ENCODE measurements around the gene ARHGAP31.
"Not testable (repeated sequence)": the region's sequence is repeated elsewhere in the genome, so short reads cannot be mapped to it uniquely, and the experiment has no call there.

ARHGAP31 gene, protein sequence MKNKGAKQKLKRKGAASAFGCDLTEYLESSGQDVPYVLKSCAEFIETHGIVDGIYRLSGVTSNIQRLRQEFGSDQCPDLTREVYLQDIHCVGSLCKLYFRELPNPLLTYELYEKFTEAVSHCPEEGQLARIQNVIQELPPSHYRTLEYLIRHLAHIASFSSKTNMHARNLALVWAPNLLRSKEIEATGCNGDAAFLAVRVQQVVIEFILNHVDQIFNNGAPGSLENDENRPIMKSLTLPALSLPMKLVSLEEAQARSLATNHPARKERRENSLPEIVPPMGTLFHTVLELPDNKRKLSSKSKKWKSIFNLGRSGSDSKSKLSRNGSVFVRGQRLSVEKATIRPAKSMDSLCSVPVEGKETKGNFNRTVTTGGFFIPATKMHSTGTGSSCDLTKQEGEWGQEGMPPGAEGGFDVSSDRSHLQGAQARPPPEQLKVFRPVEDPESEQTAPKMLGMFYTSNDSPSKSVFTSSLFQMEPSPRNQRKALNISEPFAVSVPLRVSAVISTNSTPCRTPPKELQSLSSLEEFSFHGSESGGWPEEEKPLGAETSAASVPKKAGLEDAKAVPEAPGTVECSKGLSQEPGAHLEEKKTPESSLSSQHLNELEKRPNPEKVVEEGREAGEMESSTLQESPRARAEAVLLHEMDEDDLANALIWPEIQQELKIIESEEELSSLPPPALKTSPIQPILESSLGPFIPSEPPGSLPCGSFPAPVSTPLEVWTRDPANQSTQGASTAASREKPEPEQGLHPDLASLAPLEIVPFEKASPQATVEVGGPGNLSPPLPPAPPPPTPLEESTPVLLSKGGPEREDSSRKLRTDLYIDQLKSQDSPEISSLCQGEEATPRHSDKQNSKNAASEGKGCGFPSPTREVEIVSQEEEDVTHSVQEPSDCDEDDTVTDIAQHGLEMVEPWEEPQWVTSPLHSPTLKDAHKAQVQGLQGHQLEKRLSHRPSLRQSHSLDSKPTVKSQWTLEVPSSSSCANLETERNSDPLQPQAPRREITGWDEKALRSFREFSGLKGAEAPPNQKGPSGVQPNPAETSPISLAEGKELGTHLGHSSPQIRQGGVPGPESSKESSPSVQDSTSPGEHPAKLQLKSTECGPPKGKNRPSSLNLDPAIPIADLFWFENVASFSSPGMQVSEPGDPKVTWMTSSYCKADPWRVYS (N-terminal part only)

DNA sequence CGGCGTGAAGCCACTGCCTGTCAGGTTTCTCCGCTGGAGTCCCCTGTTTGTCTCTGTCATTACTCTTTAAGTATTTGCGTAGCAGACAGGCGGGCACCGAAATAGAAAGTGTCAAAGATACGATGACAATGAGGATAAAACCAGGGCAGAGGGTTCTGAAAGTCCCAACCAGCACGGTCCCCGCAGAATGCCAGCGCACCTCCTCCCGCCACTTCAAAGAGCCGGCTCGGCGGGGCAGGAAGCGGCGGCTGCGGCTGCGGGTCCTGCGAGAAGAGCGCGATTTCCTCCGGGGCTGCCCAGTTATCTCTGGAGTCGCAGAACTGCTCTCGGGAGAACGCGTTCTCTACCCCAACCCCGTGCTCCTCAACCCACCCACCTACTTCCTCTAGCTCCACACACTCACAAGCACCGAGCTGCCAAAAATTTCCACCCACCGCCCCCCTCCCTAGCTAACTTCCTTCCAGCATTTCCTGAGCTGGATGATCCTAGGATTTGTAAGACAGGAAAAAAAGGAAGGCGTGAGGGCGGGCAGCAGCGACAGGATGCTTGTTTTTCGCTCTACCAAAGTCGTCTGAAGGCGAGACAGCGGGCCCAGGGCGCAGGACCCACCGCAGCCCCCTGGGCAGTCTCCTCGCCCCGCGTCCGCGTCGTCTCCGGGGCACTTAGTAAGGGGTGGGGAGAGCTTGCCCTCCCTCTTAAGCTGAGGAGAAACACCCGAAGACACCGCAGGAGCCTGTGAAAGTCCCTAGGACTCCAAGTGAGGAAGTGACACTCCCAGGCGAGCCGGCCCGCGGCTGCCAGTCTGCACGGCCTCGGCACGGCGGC lies at the start of gene ARHGAP31:
TSS of gene ARHGAP31 (plus strand) at position 513 of the 825 bp plus-strand sequence. CDS start 522 bp downstream, outside the sequence.
- H3K4me1 ChIP-seq (ENCODE audit: control insufficient read depth in 1 of 2, insufficient read depth in 2 of 2, low read length in 2 of 2) = peaks cover 0 to 32% of the 10 kb centered on the region in 2 donors

GRCh38 chr3:119245778-119246177 lies 48.4 kb upstream of the ARHGAP31 start:
- Histone ChIP-seq H3K4me3 (ENCODE audit: low read depth in 1 of 2, low read length in 2 of 2) (no peak overlapping the region), H3K9me3 (ENCODE audit: control insufficient read depth in 1 of 2, low read length in 2 of 2) (no peaks in the 10 kb centered on the region), H3K36me3 (ENCODE audit: control insufficient read depth in 1 of 2, insufficient read depth in 2 of 2, low read length in 2 of 2) (no peaks in the 10 kb centered on the region), H3K4me1 (ENCODE audit: control insufficient read depth in 1 of 2, insufficient read depth in 2 of 2, low read length in 2 of 2) (no peaks in the 10 kb centered on the region), H3K27me3 (ENCODE audit: low read depth, low read length) (no peaks in the 10 kb centered on the region), H3K27ac (ENCODE audit: low read length) (no peak overlapping the region)

More for the DNA sequence above, at the start of gene ARHGAP31:
- no peaks in the 10 kb centered on the region for H3K9me3 ChIP-seq (ENCODE audit: control insufficient read depth in 1 of 2, low read length in 2 of 2)
- peak within 1 kb of the TSS; percentile 79 to 85 for H3K4me3 ChIP-seq (ENCODE audit: low read depth in 1 of 2, low read length in 2 of 2)
- H3K27me3 ChIP-seq (ENCODE audit: low read depth, low read length) = no peaks in the 10 kb centered on the region
- peaks cover 0 to 8% of the 10 kb centered on the region in 2 donors for H3K36me3 ChIP-seq (ENCODE audit: control insufficient read depth in 1 of 2, insufficient read depth in 2 of 2, low read length in 2 of 2)
- H3K27ac ChIP-seq (ENCODE audit: low read length) = peak within 1 kb of the TSS; percentile 73

DNA sequence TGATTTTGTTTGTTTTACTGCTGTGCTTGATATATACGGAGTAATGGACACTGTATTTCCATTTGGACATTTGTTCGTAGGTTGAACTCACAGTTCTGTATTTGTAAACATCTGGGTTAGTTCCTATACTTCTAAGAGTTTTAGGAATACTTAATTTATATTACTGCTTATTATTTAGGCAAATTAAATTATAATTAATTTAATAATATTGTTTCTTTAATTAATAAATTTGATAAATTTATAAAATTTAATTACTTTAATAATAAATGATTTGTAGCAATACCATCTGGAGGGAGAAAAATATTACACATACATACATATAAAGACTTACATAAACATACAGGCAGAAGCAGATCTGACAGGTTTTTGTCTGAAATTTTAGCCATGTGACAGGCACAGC lies 39.0 kb upstream of the ARHGAP31 start:
- no peak overlapping the region for H3K4me3 ChIP-seq (ENCODE audit: low read depth in 1 of 2, low read length in 2 of 2)
- no peaks in the 10 kb centered on the region for H3K27me3 ChIP-seq (ENCODE audit: low read depth, low read length)
- no peaks in the 10 kb centered on the region for H3K36me3 ChIP-seq (ENCODE audit: control insufficient read depth in 1 of 2, insufficient read depth in 2 of 2, low read length in 2 of 2)
- peaks cover 0 to 8% of the 10 kb centered on the region in 2 donors for H3K4me1 ChIP-seq (ENCODE audit: control insufficient read depth in 1 of 2, insufficient read depth in 2 of 2, low read length in 2 of 2)
- H3K27ac ChIP-seq (ENCODE audit: low read length) = no peak overlapping the region
- no peaks in the 10 kb centered on the region for H3K9me3 ChIP-seq (ENCODE audit: control insufficient read depth in 1 of 2, low read length in 2 of 2)

DNA sequence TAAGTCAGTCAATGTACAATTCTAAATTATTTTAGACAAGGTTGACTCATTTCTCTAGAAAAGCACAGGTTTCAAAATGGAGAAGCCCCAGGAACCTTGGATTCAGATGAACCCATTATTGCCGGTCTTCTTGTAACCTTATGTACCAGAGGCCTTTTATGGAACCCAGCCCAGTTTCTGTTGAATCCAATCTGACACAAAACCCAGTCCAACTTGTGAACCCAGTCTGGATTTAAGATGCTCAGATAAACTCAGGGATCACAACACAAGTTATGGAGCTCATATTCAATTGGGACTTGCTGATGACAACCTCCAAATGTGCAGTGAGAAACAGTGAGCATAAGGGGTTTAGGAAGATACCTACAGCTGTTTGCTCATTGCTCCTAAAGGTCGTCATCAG lies 37.1 kb upstream of the ARHGAP31 start:
- H3K9me3 ChIP-seq (ENCODE audit: control insufficient read depth in 1 of 2, low read length in 2 of 2) = no peaks in the 10 kb centered on the region
- H3K27ac ChIP-seq (ENCODE audit: low read length) = no peak overlapping the region

DNA sequence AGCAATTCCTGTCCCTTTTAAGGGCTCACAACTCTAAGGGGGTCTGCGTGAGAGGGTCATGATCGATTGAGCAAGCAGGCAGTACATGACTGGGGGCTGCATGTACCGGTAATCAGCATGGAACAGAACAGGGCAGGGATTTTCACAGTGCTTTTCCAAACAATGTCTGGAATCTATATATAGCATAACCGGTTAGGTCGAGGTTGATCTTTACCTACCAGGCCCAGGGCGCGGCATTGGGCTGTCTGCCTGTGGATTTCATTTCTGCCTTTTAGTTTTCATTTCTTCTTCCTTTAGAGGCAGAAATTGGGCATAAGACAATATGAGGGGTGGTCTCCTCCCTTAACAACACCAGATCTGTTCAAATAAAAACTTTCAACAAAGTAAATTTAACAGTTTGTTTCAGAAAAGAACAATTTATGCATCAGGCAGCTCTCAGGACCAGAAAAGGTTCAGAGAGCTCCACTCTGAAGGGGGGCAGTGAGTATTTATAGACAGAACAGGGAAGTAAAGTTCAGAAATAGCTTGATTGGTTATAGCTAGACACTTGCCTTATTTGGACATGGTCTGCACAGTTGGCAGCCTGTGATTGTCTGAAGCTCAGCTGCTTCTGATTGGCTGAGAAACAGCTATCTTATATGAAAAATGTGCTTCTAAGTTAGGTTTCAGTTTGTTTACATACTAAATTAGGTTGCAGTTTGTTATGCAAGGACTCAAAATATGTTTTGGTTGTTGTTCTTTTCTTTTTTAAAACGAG lies 36.4 kb upstream of the ARHGAP31 start:
- no peaks in the 10 kb centered on the region for H3K9me3 ChIP-seq (ENCODE audit: control insufficient read depth in 1 of 2, low read length in 2 of 2)
- peaks cover 0 to 8% of the 10 kb centered on the region in 2 donors for H3K4me1 ChIP-seq (ENCODE audit: control insufficient read depth in 1 of 2, insufficient read depth in 2 of 2, low read length in 2 of 2)
- H3K27ac ChIP-seq (ENCODE audit: low read length) = no peak overlapping the region
- H3K27me3 ChIP-seq (ENCODE audit: low read depth, low read length) = no peaks in the 10 kb centered on the region
- H3K4me3 ChIP-seq (ENCODE audit: low read depth in 1 of 2, low read length in 2 of 2) = no peak overlapping the region
- H3K36me3 ChIP-seq (ENCODE audit: control insufficient read depth in 1 of 2, insufficient read depth in 2 of 2, low read length in 2 of 2) = no peaks in the 10 kb centered on the region

More for the DNA sequence above, 37.1 kb upstream of the ARHGAP31 start:
- Histone ChIP-seq H3K4me1 (ENCODE audit: control insufficient read depth in 1 of 2, insufficient read depth in 2 of 2, low read length in 2 of 2) (peaks cover 0 to 8% of the 10 kb centered on the region in 2 donors), H3K27me3 (ENCODE audit: low read depth, low read length) (no peaks in the 10 kb centered on the region), H3K4me3 (ENCODE audit: low read depth in 1 of 2, low read length in 2 of 2) (no peak overlapping the region), H3K36me3 (ENCODE audit: control insufficient read depth in 1 of 2, insufficient read depth in 2 of 2, low read length in 2 of 2) (no peaks in the 10 kb centered on the region)

DNA sequence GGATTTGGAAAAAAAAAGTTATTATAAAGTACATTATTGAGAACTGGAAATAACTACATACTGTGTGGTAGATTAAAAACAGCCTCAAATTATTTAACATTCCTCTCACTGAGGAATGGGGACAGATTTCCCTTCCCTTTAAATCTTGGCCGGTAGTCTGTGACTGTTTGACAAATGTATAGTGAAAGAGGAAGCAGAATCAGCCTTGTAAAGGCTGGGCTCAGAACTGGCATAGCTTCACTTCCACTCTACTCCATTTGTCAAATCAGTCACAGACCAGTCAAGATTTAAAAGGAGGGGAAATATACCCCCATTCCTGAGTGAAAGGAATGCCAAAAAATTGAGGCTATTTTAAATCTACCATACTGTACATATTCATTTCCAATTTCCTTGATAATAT lies 35.3 kb upstream of the ARHGAP31 start:
- Histone ChIP-seq H3K27ac (ENCODE audit: low read length) (peak overlapping the region; percentile 26), H3K27me3 (ENCODE audit: low read depth, low read length) (no peaks in the 10 kb centered on the region), H3K9me3 (ENCODE audit: control insufficient read depth in 1 of 2, low read length in 2 of 2) (no peaks in the 10 kb centered on the region), H3K36me3 (ENCODE audit: control insufficient read depth in 1 of 2, insufficient read depth in 2 of 2, low read length in 2 of 2) (no peaks in the 10 kb centered on the region), H3K4me1 (ENCODE audit: control insufficient read depth in 1 of 2, insufficient read depth in 2 of 2, low read length in 2 of 2) (peaks cover 0 to 8% of the 10 kb centered on the region in 2 donors), H3K4me3 (ENCODE audit: low read depth in 1 of 2, low read length in 2 of 2) (no peak overlapping the region)

DNA sequence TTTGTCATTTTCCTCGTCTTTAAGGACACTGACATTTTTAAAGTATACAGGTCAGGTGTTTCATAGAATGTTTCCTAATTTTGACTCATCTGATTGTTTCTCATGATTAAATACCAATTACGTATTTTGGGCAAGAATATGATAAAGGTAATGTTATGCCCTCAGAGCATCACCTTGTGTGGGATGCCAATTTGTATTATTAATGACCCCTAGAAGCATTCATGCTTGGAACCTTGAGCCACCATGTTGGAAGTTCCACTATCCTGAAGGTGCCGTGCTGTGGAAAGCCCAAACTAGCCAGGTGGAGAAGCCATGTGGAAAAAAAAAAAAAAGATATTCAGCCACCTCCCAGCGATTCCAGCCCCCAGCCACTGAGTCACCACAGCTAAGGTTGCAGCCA lies 34.4 kb upstream of the ARHGAP31 start:
- no peak overlapping the region for H3K27ac ChIP-seq (ENCODE audit: low read length)
- H3K27me3 ChIP-seq (ENCODE audit: low read depth, low read length) = no peaks in the 10 kb centered on the region
- no peaks in the 10 kb centered on the region for H3K36me3 ChIP-seq (ENCODE audit: control insufficient read depth in 1 of 2, insufficient read depth in 2 of 2, low read length in 2 of 2)
- H3K4me3 ChIP-seq (ENCODE audit: low read depth in 1 of 2, low read length in 2 of 2) = no peak overlapping the region
- peaks cover 0 to 8% of the 10 kb centered on the region in 2 donors for H3K4me1 ChIP-seq (ENCODE audit: control insufficient read depth in 1 of 2, insufficient read depth in 2 of 2, low read length in 2 of 2)
- H3K9me3 ChIP-seq (ENCODE audit: control insufficient read depth in 1 of 2, low read length in 2 of 2) = no peaks in the 10 kb centered on the region

GRCh38 chr3:119261055-119261454 lies 33.1 kb upstream of the ARHGAP31 start:
- H3K27me3 ChIP-seq (ENCODE audit: low read depth, low read length) = no peaks in the 10 kb centered on the region
- H3K27ac ChIP-seq (ENCODE audit: low read length) = no peak overlapping the region
- no peaks in the 10 kb centered on the region for H3K9me3 ChIP-seq (ENCODE audit: control insufficient read depth in 1 of 2, low read length in 2 of 2)
- H3K36me3 ChIP-seq (ENCODE audit: control insufficient read depth in 1 of 2, insufficient read depth in 2 of 2, low read length in 2 of 2) = no peaks in the 10 kb centered on the region
- H3K4me1 ChIP-seq (ENCODE audit: control insufficient read depth in 1 of 2, insufficient read depth in 2 of 2, low read length in 2 of 2) = peaks cover 0 to 8% of the 10 kb centered on the region in 2 donors
- no peak overlapping the region for H3K4me3 ChIP-seq (ENCODE audit: low read depth in 1 of 2, low read length in 2 of 2)

DNA sequence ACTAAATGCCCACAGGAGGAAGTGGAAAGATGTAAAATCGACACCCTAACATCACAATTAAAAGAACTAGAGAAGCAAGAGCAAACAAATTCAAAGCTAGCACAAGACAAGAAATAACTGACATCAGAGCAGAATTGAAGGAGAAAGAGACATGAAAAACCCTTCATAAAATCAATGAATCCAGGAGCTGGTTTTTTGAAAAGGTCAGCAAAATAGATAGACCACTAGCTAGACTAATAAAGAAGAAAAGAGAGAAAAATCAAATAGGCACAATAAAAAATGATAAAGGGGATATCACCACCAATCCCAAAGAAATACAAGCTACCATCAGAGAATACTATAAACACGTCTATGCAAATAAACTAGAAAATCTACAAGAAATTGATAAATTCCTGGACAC lies 24.0 kb upstream of the ARHGAP31 start:
- not testable (repeated sequence) for H3K4me3 ChIP-seq (ENCODE audit: low read depth in 1 of 2, low read length in 2 of 2); H3K9me3 ChIP-seq (ENCODE audit: control insufficient read depth in 1 of 2, low read length in 2 of 2); H3K27me3 ChIP-seq (ENCODE audit: low read depth, low read length)

DNA sequence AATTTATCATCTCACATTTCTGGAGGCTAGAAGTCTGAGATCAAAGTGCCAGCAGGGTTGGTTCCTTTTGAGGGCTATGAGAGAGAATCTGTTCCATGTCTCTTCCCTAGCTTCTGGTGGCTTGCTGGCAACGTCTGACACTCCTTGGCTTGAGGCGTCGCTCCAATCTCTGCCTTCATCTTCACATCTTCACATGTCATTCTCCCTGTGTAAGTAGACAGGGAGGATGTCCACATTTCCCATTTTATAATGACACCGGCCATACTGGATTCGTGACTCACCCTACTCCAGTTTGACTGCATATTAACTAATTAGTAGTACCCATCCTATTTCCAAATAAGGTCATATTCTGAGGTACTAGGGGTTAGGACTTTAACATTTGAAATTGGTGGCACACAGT lies 17.5 kb upstream of the ARHGAP31 start:
- Histone ChIP-seq H3K27ac (ENCODE audit: low read length) (no peak overlapping the region), H3K36me3 (ENCODE audit: control insufficient read depth in 1 of 2, insufficient read depth in 2 of 2, low read length in 2 of 2) (no peaks in the 10 kb centered on the region), H3K9me3 (ENCODE audit: control insufficient read depth in 1 of 2, low read length in 2 of 2) (no peaks in the 10 kb centered on the region), H3K27me3 (ENCODE audit: low read depth, low read length) (no peaks in the 10 kb centered on the region), H3K4me3 (ENCODE audit: low read depth in 1 of 2, low read length in 2 of 2) (no peak overlapping the region), H3K4me1 (ENCODE audit: control insufficient read depth in 1 of 2, insufficient read depth in 2 of 2, low read length in 2 of 2) (peaks cover 0 to 6% of the 10 kb centered on the region in 2 donors)

More for the DNA sequence above, 24.0 kb upstream of the ARHGAP31 start:
- H3K36me3 ChIP-seq (ENCODE audit: control insufficient read depth in 1 of 2, insufficient read depth in 2 of 2, low read length in 2 of 2); H3K27ac ChIP-seq (ENCODE audit: low read length); H3K4me1 ChIP-seq (ENCODE audit: control insufficient read depth in 1 of 2, insufficient read depth in 2 of 2, low read length in 2 of 2): not testable (repeated sequence)

Data from muscle layer of duodenum (tissue), 2 donors.